Gastroesophageal sphincter (tissue), 4 donors: ENCODE results near the gene KIF26B. TPM values are rescaled to one million over a fixed set of nuclear protein-coding genes. Genes with fewer than 3 reads are reported as not detected.

Experiments used
- ATAC-seq: fragments of 150-250 bp; one replicate; pipeline ENCODE4 v1.9.1; 2016; ENCODE audit warnings: mild to moderate bottlenecking, moderate library complexity
- H3K27ac ChIP-seq, 4 donors: fragments of 200-600 bp; sonication (generic) in 3 of 4; 1 replicate in 3 of 4; 2 replicates in 1 of 4; pipeline ENCODE4 v1.5.1; 2016 to 2019
- H3K27me3 ChIP-seq: fragments of 200-600 bp; sonication (generic); one replicate; pipeline ENCODE4 v1.5.1; 2019
- H3K36me3 ChIP-seq, 2 donors: fragments of 200-600 bp; sonication (generic); one replicate each; pipeline ENCODE4 v1.5.1; 2019; ENCODE audit warnings: control low read depth in 1 of 2
- H3K4me1 ChIP-seq, 3 donors: fragments of 200-600 bp; sonication (generic); 1 replicate in 2 of 3; 2 replicates in 1 of 3; pipeline ENCODE4 v1.5.1; 2016 to 2019; ENCODE audit warnings: control low read depth in 2 of 3
- H3K4me3 ChIP-seq, 2 donors: fragments of 200-600 bp; sonication (generic); one replicate each; pipeline ENCODE4 v1.5.1; 2019; ENCODE audit warnings: mild to moderate bottlenecking in 1 of 2, moderate library complexity in 1 of 2
- H3K9me3 ChIP-seq, 3 donors: fragments of 200-600 bp; sonication (generic); one replicate each; pipeline ENCODE4 v1.5.1; 2017 to 2019; ENCODE audit warnings: control low read depth in 2 of 3
- EP300 ChIP-seq: sonication (generic); formaldehyde crosslinking; IDR thresholded peaks from one replicate; pipeline ENCODE4 v1.6.1; 2017; ENCODE audit warnings: antibody characterized with exemption, mild to moderate bottlenecking
- POLR2A ChIP-seq, 2 donors: fragments of 450-650 bp; IDR thresholded peaks; one replicate each; pipeline ENCODE4 v1.6.1; 2017; ENCODE audit warnings: antibody characterized with exemption in 2 of 2, mild to moderate bottlenecking in 2 of 2, moderate library complexity in 1 of 2
- POLR2AphosphoS5 ChIP-seq: sonication (generic); formaldehyde crosslinking; IDR thresholded peaks from one replicate; pipeline ENCODE4 v1.6.1; 2017; ENCODE audit warnings: antibody characterized with exemption
- WGBS, 2 donors: methylation state at CpG; one replicate each; pipeline ENCODE4 v1.1.5; 2018; ENCODE audit warnings: low coverage in 1 of 2; 5-methylcytosine and 5-hydroxymethylcytosine counted together
- total RNA-seq, 4 donors: library from RNA; depleted of rRNA; stranded (reverse); fragments of >200 nt; gene quantifications; one replicate each; pipeline ENCODE4 v1.1.0, GENCODE V29; 2016
- TF ChIP-seq, protein P1 (sequence below), 4 experiments: fragments of 200-600 bp in 2 of 4; fragments of 450-650 bp in 2 of 4; sonication (generic) in 1 of 4; IDR thresholded peaks; one replicate each; pipeline ENCODE4 v1.5.1; 2017 to 2019; ENCODE audit warnings: antibody characterized with exemption in 4 of 4, mild to moderate bottlenecking in 2 of 4, moderate library complexity in 2 of 4

KIF26B gene
- total RNA-seq, 4 donors from 2014 or later = 0.62 to 1.9 (median 0.97) TPM

DNA sequence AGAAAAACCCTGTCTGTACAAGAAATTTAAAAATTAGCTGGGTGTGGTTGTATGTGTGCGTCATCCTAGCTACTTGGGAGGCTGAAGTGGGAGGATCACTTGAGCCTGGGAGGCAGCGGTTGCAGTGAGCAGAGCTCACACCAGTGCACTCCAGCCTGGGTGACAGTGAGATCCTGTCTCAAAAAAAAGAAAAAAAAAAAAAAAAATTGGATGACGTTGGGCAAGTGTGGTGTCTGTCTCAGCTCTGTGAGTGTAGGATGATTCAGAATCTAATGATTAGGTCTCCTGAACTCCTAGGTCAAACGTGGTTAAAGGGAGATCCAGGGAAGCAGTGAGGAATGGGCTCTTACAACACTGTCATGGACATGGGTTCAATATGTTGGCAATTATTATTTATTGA is 435.9 kb downstream of the KIF26B start:
- ATAC-seq = no peak
- Histone ChIP-seq H3K9me3 (peaks cover 0 to 5% (median 0%) of the 10 kb centered on the region in 3 donors), H3K27ac (no peak overlapping the region), H3K27me3 (no peaks in the 10 kb centered on the region), H3K4me3 (no peak overlapping the region), H3K4me1 (no peaks in the 10 kb centered on the region), H3K36me3 (no peaks in the 10 kb centered on the region)
- 75 to 79% methylated on average over 3 to 4 of the region's 4 CpGs for WGBS, 2 donors
- TF ChIP-seq POLR2A (IDR thresholded peaks at IDR 0.05) = no peak
- TF ChIP-seq POLR2AphosphoS5 = no peak
- TF ChIP-seq EP300 = no peak
- TF ChIP-seq, protein P1, sequence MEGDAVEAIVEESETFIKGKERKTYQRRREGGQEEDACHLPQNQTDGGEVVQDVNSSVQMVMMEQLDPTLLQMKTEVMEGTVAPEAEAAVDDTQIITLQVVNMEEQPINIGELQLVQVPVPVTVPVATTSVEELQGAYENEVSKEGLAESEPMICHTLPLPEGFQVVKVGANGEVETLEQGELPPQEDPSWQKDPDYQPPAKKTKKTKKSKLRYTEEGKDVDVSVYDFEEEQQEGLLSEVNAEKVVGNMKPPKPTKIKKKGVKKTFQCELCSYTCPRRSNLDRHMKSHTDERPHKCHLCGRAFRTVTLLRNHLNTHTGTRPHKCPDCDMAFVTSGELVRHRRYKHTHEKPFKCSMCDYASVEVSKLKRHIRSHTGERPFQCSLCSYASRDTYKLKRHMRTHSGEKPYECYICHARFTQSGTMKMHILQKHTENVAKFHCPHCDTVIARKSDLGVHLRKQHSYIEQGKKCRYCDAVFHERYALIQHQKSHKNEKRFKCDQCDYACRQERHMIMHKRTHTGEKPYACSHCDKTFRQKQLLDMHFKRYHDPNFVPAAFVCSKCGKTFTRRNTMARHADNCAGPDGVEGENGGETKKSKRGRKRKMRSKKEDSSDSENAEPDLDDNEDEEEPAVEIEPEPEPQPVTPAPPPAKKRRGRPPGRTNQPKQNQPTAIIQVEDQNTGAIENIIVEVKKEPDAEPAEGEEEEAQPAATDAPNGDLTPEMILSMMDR (IDR thresholded peaks at IDR 0.05) = no peak

GRCh38 chr1:245591346-245592188 is 436.8 kb downstream of the KIF26B start:
- Histone ChIP-seq H3K36me3 (no peaks in the 10 kb centered on the region), H3K4me1 (no peaks in the 10 kb centered on the region), H3K27ac (no peak overlapping the region), H3K27me3 (no peaks in the 10 kb centered on the region), H3K4me3 (no peak overlapping the region), H3K9me3 (peaks cover 0 to 5% (median 0%) of the 10 kb centered on the region in 3 donors)
- 86 to 95% methylated on average over 13 to 18 of the region's 25 CpGs for WGBS, 2 donors
- no peak for TF ChIP-seq POLR2AphosphoS5
- no peak for TF ChIP-seq POLR2A (IDR thresholded peaks at IDR 0.05)
- no peak for TF ChIP-seq EP300
- TF ChIP-seq, protein P1 (IDR thresholded peaks at IDR 0.05) = no peak
- no peak for ATAC-seq

DNA sequence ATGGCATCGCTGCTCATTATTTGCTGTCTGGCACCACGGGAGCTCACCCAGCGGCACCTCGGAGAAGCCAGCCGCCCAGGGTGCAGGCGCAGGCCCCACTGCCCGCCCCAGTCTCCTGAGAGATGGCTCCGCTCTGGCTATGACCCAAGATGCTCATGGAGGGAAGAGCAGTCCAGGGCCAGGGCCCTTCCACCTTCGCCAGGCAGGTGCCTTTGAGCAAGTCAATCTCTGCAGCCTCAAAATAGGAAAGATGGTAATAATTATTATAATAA is 437.3 kb downstream of the KIF26B start:
- Histone ChIP-seq H3K36me3 (no peaks in the 10 kb centered on the region), H3K9me3 (peaks cover 0 to 5% (median 0%) of the 10 kb centered on the region in 3 donors), H3K4me3 (no peak overlapping the region), H3K27me3 (no peaks in the 10 kb centered on the region), H3K27ac (no peak overlapping the region), H3K4me1 (no peaks in the 10 kb centered on the region)
- TF ChIP-seq EP300 = no peak
- no peak for TF ChIP-seq POLR2A (IDR thresholded peaks at IDR 0.05)
- TF ChIP-seq, protein P1 (IDR thresholded peaks at IDR 0.05) = no peak
- TF ChIP-seq POLR2AphosphoS5 = no peak
- ATAC-seq = no peak
- no CpG with 5 or more reads among the region's 9 CpGs for WGBS, 2 donors

DNA sequence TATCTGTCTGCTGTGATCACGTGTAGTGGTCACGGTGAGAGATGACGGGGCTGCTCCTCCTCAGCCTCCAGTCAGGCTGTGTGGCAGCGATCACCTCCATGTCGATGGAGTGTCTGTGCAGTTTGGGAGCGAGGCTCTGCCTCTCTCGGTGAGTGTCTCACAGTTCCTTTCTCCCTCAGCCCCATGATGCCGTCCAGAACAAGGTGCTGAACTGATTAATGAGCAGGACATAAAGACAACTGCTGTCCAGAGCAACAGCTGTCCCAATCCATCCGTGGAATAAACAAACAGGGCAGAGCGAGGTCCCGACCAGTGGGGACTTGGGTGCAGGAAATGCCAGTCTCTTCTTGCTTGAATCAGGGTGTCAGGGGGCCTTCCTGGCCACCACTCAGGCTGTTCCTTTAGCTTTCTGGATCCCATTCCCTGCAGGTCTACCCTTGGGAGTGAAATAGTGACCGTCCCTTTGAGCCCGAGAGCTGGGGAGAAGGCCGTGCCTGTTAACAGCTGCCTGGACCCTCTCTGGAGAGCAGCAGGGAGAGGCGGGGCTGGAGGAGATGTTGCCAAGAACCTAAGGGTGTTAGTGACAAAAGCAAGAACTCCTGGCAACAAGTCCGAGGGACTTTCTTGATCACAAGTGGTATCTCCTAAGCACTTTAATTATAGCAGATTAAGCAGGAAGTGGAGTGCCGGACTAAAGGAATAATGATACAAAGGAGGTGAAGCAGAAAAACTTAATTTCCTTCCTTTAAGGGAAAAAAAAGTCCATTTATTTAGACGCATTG is 443.9 kb downstream of the KIF26B start:
- no peak overlapping the region for H3K4me3 ChIP-seq
- WGBS, 2 donors = 0 to 49% methylated on average over 7 of the region's 18 CpGs
- no peak for ATAC-seq
- TF ChIP-seq, protein P1 (IDR thresholded peaks at IDR 0.05) = no peak
- no peak for TF ChIP-seq POLR2AphosphoS5
- no peak for TF ChIP-seq POLR2A (IDR thresholded peaks at IDR 0.05)
- TF ChIP-seq EP300 = no peak
- peaks cover 0 to 5% (median 0%) of the 10 kb centered on the region in 3 donors for H3K9me3 ChIP-seq
- H3K4me1 ChIP-seq = peaks cover 0 to 18% (median 0%) of the 10 kb centered on the region in 3 donors
- H3K36me3 ChIP-seq = no peaks in the 10 kb centered on the region
- H3K27me3 ChIP-seq = no peaks in the 10 kb centered on the region
- H3K27ac ChIP-seq = peak overlapping the region in 1 of 4 donors; percentile 22
